ENCODE data around the gene KIF5C. TPM values are rescaled to one million over a fixed set of nuclear protein-coding genes. Genes with fewer than 3 reads are reported as not detected.
"Not testable (repeated sequence)": the region's sequence is repeated elsewhere in the genome, so short reads cannot be mapped to it uniquely, and the experiment has no call there.

Gene KIF5C
- total RNA-seq, 4 donors from 2014 or later: 1.2 to 7.4 (median 1.9) TPM

GRCh38 chr2:148978026-148978685, 103.1 kb downstream of the KIF5C start:
- no peaks in the 10 kb centered on the region for H3K4me1 ChIP-seq
- no peaks in the 10 kb centered on the region for H3K27me3 ChIP-seq
- no peak overlapping the region for H3K27ac ChIP-seq
- DNase-seq: no peak
- no peaks in the 10 kb centered on the region for H3K9me3 ChIP-seq
- H3K36me3 ChIP-seq: no peaks in the 10 kb centered on the region
- TF ChIP-seq POLR2A (IDR thresholded peaks at IDR 0.05): no peak
- TF ChIP-seq, protein P1, sequence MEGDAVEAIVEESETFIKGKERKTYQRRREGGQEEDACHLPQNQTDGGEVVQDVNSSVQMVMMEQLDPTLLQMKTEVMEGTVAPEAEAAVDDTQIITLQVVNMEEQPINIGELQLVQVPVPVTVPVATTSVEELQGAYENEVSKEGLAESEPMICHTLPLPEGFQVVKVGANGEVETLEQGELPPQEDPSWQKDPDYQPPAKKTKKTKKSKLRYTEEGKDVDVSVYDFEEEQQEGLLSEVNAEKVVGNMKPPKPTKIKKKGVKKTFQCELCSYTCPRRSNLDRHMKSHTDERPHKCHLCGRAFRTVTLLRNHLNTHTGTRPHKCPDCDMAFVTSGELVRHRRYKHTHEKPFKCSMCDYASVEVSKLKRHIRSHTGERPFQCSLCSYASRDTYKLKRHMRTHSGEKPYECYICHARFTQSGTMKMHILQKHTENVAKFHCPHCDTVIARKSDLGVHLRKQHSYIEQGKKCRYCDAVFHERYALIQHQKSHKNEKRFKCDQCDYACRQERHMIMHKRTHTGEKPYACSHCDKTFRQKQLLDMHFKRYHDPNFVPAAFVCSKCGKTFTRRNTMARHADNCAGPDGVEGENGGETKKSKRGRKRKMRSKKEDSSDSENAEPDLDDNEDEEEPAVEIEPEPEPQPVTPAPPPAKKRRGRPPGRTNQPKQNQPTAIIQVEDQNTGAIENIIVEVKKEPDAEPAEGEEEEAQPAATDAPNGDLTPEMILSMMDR (IDR thresholded peaks at IDR 0.05): no peak
- no peak overlapping the region for H3K4me3 ChIP-seq

DNA sequence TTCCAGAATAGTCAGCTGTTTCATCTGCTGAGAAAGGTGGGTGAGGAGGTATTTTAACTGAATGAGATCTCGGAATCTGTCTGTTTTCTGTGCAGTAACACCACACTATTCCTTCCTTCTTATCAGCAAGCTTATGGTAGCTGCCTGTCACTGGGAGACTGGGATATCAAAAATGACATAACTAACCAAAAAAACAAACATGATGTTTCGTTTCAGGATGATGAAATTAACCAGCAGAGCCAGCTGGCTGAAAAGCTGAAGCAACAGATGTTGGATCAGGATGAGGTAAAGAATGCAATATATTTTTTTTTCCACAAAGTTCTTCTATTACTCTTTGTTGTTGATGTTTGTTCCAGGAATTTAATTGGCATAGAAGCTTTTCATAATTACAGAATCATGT, 103.7 kb downstream of the KIF5C start:
- no peak for TF ChIP-seq POLR2A (IDR thresholded peaks at IDR 0.05)
- TF ChIP-seq, protein P1 (IDR thresholded peaks at IDR 0.05): no peak
- H3K27me3 ChIP-seq: no peaks in the 10 kb centered on the region
- no peak overlapping the region for H3K27ac ChIP-seq
- DNase-seq: no peak
- no peaks in the 10 kb centered on the region for H3K36me3 ChIP-seq
- no peaks in the 10 kb centered on the region for H3K4me1 ChIP-seq
- H3K4me3 ChIP-seq: no peak overlapping the region
- no peaks in the 10 kb centered on the region for H3K9me3 ChIP-seq

GRCh38 chr2:148979164-148979918, 104.3 kb downstream of the KIF5C start:
- Histone ChIP-seq H3K27ac (no peak overlapping the region), H3K9me3 (no peaks in the 10 kb centered on the region), H3K4me3 (no peak overlapping the region), H3K36me3 (no peaks in the 10 kb centered on the region), H3K4me1 (no peaks in the 10 kb centered on the region), H3K27me3 (no peaks in the 10 kb centered on the region)
- no peak for DNase-seq
- TF ChIP-seq, protein P1 (IDR thresholded peaks at IDR 0.05): no peak
- TF ChIP-seq POLR2A (IDR thresholded peaks at IDR 0.05): no peak

GRCh38 chr2:148979919-148980277, 104.9 kb downstream of the KIF5C start:
- Histone ChIP-seq H3K27ac (no peak overlapping the region), H3K4me1 (no peaks in the 10 kb centered on the region), H3K9me3 (no peaks in the 10 kb centered on the region), H3K36me3 (no peaks in the 10 kb centered on the region), H3K4me3 (no peak overlapping the region), H3K27me3 (no peaks in the 10 kb centered on the region)
- no peak for TF ChIP-seq POLR2A (IDR thresholded peaks at IDR 0.05)
- TF ChIP-seq, protein P1 (IDR thresholded peaks at IDR 0.05): no peak
- no peak for DNase-seq

DNA sequence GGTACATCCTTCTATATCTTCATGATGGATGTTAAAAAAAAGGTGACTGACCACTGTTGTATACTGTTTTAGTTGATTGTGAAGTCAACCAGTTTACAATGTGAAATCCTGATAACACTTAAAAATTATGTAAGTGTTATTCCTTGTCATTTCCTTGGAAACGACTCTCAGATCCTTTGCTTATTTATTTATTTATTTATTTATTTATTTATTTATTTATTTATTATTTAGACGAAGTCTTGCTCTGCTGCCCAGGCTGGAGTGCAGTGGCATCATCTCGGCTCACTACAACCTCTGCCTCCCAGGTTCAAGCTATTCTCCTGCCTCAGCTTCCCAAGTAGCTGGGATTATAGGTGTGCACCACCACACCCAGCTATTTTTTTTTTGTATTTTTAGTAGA, 105.5 kb downstream of the KIF5C start:
- not testable (repeated sequence) for DNase-seq, H3K27me3 ChIP-seq, H3K4me1 ChIP-seq, H3K27ac ChIP-seq, H3K4me3 ChIP-seq, H3K9me3 ChIP-seq, H3K36me3 ChIP-seq

- no peaks in the 10 kb centered on the region for H3K36me3 ChIP-seq
- no peaks in the 10 kb centered on the region for H3K4me1 ChIP-seq
- no peaks in the 10 kb centered on the region for H3K27me3 ChIP-seq
- no peak for DNase-seq
- H3K9me3 ChIP-seq: no peaks in the 10 kb centered on the region
- TF ChIP-seq, protein P1 (IDR thresholded peaks at IDR 0.05): no peak
- TF ChIP-seq POLR2A (IDR thresholded peaks at IDR 0.05): no peak
- H3K4me3 ChIP-seq: no peak overlapping the region
- no peak overlapping the region for H3K27ac ChIP-seq
Observed at GRCh38 chr2:148981324-148981723, 106.3 kb downstream of the KIF5C start.

All from Peyer's patch (tissue), 4 donors.